GM12878 (cell line): ENCODE results near the gene ZNF284. TPM values are rescaled to one million over a fixed set of nuclear protein-coding genes. Genes with fewer than 3 reads are reported as not detected.

Experiments
- ATF7 ChIP-seq: fragments of 450-650 bp; IDR thresholded peaks from 2 replicates; pipeline ENCODE4 v1.6.1; 2016; ENCODE audit warnings: low read depth, mild to moderate bottlenecking
- ETV6 ChIP-seq, 2 experiments: fragments of 450-650 bp in 1 of 2; IDR thresholded peaks in 1 of 2; conservative IDR thresholded peaks in 1 of 2; 2 replicates each; pipeline ENCODE4 v1.6.1; 2014; ENCODE audit warnings: antibody characterized with exemption in 1 of 2, borderline replicate concordance in 1 of 2, low read depth in 1 of 2, mild to moderate bottlenecking in 1 of 2, moderate library complexity in 1 of 2
- IKZF2 ChIP-seq, 2 experiments: fragments of 450-650 bp; IDR thresholded peaks; 2 replicates each; pipeline ENCODE4 v1.6.1; 2017; ENCODE audit warnings: mild to moderate bottlenecking in 2 of 2, moderate library complexity in 2 of 2
- JUNB ChIP-seq: IDR thresholded peaks from 2 replicates; pipeline ENCODE4 v1.6.1; 2016; ENCODE audit warnings: antibody characterized with exemption, mild to moderate bottlenecking
- MEF2A ChIP-seq: IDR thresholded peaks from 2 replicates; pipeline ENCODE4 v1.6.1; 2011; ENCODE audit warnings: low read depth, mild to moderate bottlenecking, low read length, moderate library complexity; ENCODE audit not compliant: insufficient read depth
- MEF2B ChIP-seq: fragments of 450-650 bp; IDR thresholded peaks from 2 replicates; pipeline ENCODE4 v1.6.1; 2018; ENCODE audit warnings: mild to moderate bottlenecking, moderate library complexity; ENCODE audit not compliant: partially characterized antibody, poor library complexity, severe bottlenecking
- NR2F1 ChIP-seq: fragments of 450-650 bp; conservative IDR thresholded peaks from 2 replicates; pipeline ENCODE4 v1.6.1; 2017; ENCODE audit warnings: mild to moderate bottlenecking
- POLR2AphosphoS5 ChIP-seq: IDR thresholded peaks from 2 replicates; pipeline ENCODE4 v1.6.1; 2011; ENCODE audit warnings: mild to moderate bottlenecking, low read length, inconsistent platforms
- RAD21 ChIP-seq: IDR thresholded peaks from 2 replicates; pipeline ENCODE4 v1.6.1; 2011; ENCODE audit warnings: mild to moderate bottlenecking, low read depth, low read length, moderate library complexity; ENCODE audit not compliant: insufficient read depth
- RB1 ChIP-seq: fragments of 450-650 bp; formaldehyde crosslinking; IDR thresholded peaks from 2 replicates; pipeline ENCODE4 v1.6.1; 2017; ENCODE audit warnings: mild to moderate bottlenecking, borderline replicate concordance
- SMAD1 ChIP-seq: fragments of 450-650 bp; IDR thresholded peaks from 2 replicates; pipeline ENCODE4 v1.6.1; 2018; ENCODE audit warnings: mild to moderate bottlenecking, low read depth; ENCODE audit not compliant: partially characterized antibody
- TCF7 ChIP-seq: IDR thresholded peaks from 2 replicates; pipeline ENCODE4 v1.6.1; 2014; ENCODE audit warnings: antibody characterized with exemption, borderline replicate concordance
- YY1 ChIP-seq: IDR thresholded peaks from 2 replicates; pipeline ENCODE4 v1.6.1; 2011; ENCODE audit warnings: low read depth, mild to moderate bottlenecking, low read length
- polyA plus RNA-seq, 11 experiments: library from polyadenylated mRNA; depleted of rRNA in 4 of 11; unstranded in 6 of 11; stranded (reverse) in 5 of 11; fragments of >200 nt; fragmentation: Nextera tagmentation in 4 of 11; fragmentation: Illumina TruSeq in 1 of 11; extraction: Ambion mirVana in 4 of 11; extraction: Trizol in 1 of 11; gene quantifications; 1 replicate in 1 of 11; 2 replicates in 10 of 11; pipeline versions ENCODE4 v1.2.1 to v1.2.3, GENCODE V29; 2011 to 2016; ENCODE audit warnings: inconsistent platforms in 2 of 11, missing spikeins in 2 of 11, low read depth in 1 of 11
- total RNA-seq, 4 experiments: library from RNA; depleted of rRNA in 3 of 4; stranded (reverse); fragments of >200 nt in 3 of 4; fragmentation: Illumina TruSeq in 1 of 4; extraction: Trizol in 1 of 4; gene quantifications; 2 replicates each; pipeline versions ENCODE4 v1.2.1 to v1.2.3, GENCODE V29; 2013 to 2021
- TF ChIP-seq, protein P1 (sequence below): fragments of 450-650 bp; IDR thresholded peaks from 2 replicates; pipeline ENCODE4 v1.6.1; 2017; ENCODE audit warnings: mild to moderate bottlenecking, moderate library complexity
- TF ChIP-seq, protein P2 (sequence below): IDR thresholded peaks from 2 replicates; pipeline ENCODE4 v1.6.1; 2011; ENCODE audit warnings: borderline replicate concordance, low read depth, mild to moderate bottlenecking, moderate library complexity, low read length; ENCODE audit not compliant: insufficient read depth, poor library complexity, severe bottlenecking
- TF ChIP-seq, protein P3 (sequence below): fragments of 450-650 bp; IDR thresholded peaks from 2 replicates; pipeline ENCODE4 v1.6.1; 2017; ENCODE audit warnings: mild to moderate bottlenecking
- TF ChIP-seq, protein P4 (sequence below): IDR thresholded peaks from 2 replicates; pipeline ENCODE4 v1.6.1; 2012; ENCODE audit warnings: low read depth, low read length, improper control_type of control experiment

ZNF284 gene
- total and polyA plus RNA-seq, 10 of the 15 experiments (the other 5 are each of a cell fraction or from before 2014, with no cell fraction given), result 0.35 to 1.7 (median 0.60) TPM

DNA sequence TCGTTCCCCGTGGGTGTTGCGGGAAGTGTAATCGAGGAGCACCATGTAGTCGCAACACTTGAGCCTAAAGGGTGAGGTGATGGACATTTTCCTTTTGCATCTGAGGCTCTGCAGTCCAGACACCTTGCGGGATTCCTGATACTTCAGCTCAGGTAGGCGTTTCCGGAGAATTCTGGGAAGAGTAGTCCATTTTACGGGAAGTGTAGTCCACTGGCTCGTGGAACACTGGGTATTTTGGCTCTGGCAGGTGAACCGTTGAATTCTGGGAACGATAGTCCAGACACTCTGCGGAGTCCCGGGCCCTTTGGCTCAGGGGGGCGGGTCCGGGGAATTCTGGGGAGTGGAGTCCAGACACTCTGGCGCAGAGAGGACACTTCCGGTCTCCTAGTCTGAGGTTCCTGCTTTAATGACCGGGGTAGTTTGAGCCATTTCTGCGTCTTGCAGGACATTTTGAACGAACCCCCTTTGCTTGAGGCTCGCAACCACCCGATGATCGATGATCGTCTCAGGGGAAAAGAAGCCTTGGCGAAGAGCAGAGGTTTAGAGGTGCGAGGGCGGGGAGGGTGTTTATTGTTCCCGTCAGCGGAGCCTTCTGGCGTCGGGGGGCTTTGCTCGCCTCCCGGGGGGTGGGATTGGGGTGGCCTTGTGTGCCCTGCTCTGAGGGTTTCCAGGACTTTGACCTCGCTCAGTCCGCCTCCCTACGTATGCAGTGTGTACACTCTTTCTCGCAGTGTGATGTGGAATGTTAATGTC is 20.1 kb upstream of the ZNF284 start, which contains the start of gene ZNF223 (continued):
- TF ChIP-seq, protein P1, sequence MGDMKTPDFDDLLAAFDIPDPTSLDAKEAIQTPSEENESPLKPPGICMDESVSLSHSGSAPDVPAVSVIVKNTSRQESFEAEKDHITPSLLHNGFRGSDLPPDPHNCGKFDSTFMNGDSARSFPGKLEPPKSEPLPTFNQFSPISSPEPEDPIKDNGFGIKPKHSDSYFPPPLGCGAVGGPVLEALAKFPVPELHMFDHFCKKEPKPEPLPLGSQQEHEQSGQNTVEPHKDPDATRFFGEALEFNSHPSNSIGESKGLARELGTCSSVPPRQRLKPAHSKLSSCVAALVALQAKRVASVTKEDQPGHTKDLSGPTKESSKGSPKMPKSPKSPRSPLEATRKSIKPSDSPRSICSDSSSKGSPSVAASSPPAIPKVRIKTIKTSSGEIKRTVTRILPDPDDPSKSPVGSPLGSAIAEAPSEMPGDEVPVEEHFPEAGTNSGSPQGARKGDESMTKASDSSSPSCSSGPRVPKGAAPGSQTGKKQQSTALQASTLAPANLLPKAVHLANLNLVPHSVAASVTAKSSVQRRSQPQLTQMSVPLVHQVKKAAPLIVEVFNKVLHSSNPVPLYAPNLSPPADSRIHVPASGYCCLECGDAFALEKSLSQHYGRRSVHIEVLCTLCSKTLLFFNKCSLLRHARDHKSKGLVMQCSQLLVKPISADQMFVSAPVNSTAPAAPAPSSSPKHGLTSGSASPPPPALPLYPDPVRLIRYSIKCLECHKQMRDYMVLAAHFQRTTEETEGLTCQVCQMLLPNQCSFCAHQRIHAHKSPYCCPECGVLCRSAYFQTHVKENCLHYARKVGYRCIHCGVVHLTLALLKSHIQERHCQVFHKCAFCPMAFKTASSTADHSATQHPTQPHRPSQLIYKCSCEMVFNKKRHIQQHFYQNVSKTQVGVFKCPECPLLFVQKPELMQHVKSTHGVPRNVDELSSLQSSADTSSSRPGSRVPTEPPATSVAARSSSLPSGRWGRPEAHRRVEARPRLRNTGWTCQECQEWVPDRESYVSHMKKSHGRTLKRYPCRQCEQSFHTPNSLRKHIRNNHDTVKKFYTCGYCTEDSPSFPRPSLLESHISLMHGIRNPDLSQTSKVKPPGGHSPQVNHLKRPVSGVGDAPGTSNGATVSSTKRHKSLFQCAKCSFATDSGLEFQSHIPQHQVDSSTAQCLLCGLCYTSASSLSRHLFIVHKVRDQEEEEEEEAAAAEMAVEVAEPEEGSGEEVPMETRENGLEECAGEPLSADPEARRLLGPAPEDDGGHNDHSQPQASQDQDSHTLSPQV, result no peak
- TF ChIP-seq, protein P2, sequence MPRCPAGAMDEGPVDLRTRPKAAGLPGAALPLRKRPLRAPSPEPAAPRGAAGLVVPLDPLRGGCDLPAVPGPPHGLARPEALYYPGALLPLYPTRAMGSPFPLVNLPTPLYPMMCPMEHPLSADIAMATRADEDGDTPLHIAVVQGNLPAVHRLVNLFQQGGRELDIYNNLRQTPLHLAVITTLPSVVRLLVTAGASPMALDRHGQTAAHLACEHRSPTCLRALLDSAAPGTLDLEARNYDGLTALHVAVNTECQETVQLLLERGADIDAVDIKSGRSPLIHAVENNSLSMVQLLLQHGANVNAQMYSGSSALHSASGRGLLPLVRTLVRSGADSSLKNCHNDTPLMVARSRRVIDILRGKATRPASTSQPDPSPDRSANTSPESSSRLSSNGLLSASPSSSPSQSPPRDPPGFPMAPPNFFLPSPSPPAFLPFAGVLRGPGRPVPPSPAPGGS, result no peak
- no peak for TF ChIP-seq NR2F1
- no peak for TF ChIP-seq MEF2A
- no peak for TF ChIP-seq RAD21
- TF ChIP-seq RB1, result no peak
- peak; percentile 50 for TF ChIP-seq MEF2B
- no peak for TF ChIP-seq TCF7
- peak; percentile 86 for TF ChIP-seq IKZF2 (IDR thresholded peaks at IDR 0.05)
- TF ChIP-seq POLR2AphosphoS5, result no peak
- TF ChIP-seq, protein P3, sequence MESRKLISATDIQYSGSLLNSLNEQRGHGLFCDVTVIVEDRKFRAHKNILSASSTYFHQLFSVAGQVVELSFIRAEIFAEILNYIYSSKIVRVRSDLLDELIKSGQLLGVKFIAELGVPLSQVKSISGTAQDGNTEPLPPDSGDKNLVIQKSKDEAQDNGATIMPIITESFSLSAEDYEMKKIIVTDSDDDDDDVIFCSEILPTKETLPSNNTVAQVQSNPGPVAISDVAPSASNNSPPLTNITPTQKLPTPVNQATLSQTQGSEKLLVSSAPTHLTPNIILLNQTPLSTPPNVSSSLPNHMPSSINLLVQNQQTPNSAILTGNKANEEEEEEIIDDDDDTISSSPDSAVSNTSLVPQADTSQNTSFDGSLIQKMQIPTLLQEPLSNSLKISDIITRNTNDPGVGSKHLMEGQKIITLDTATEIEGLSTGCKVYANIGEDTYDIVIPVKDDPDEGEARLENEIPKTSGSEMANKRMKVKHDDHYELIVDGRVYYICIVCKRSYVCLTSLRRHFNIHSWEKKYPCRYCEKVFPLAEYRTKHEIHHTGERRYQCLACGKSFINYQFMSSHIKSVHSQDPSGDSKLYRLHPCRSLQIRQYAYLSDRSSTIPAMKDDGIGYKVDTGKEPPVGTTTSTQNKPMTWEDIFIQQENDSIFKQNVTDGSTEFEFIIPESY, result no peak
- TF ChIP-seq JUNB, result no peak
- TF ChIP-seq YY1, result peak; percentile 47
- peak; percentile 19; the same call in 1 of the 2 replicates for TF ChIP-seq ATF7
- no peak for TF ChIP-seq ETV6 (conservative IDR thresholded peaks at IDR 0.05 in 1 of 2, IDR thresholded peaks at IDR 0.05 in 1 of 2; ENCODE audit: borderline replicate concordance in 1 of 2, low read depth in 1 of 2)
- TF ChIP-seq SMAD1, result peak; percentile 40
- TF ChIP-seq, protein P4, sequence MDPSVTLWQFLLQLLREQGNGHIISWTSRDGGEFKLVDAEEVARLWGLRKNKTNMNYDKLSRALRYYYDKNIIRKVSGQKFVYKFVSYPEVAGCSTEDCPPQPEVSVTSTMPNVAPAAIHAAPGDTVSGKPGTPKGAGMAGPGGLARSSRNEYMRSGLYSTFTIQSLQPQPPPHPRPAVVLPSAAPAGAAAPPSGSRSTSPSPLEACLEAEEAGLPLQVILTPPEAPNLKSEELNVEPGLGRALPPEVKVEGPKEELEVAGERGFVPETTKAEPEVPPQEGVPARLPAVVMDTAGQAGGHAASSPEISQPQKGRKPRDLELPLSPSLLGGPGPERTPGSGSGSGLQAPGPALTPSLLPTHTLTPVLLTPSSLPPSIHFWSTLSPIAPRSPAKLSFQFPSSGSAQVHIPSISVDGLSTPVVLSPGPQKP, result peak; percentile 44; the same call in 1 of the 2 replicates
